ENCODE results near the gene MIOS. TPM values are rescaled to one million over a fixed set of nuclear protein-coding genes. Genes with fewer than 3 reads are reported as not detected.

MIOS gene
- total RNA-seq, 4 donors from 2014 or later = 8.4 to 41.9 (median 26.1) TPM

- TF ChIP-seq POLR2AphosphoS5 (IDR thresholded peaks at IDR 0.05) = no peak
- TF ChIP-seq POLR2A (IDR thresholded peaks at IDR 0.05) = no peak
- no peak for TF ChIP-seq EP300 (IDR thresholded peaks at IDR 0.05; ENCODE audit: low read depth)
- no peak for TF ChIP-seq CTCF (IDR thresholded peaks at IDR 0.05)
- in situ Hi-C loops (cut with MboI; ENCODE audit: low pct_ligation_motif_present in 1 of 4, low pct_unique_long_range_greater_than_20kb in 1 of 4, low sequenced_read_pairs in 3 of 4) = loop anchor here in 3 of 4 donors (5.0 to 10.0 kb wide), 4 partner anchors 102 to 432 kb away; no protein-coding TSS in a partner anchor
- H3K4me1 ChIP-seq = peaks cover 0 to 4% (median 0%) of the 10 kb centered on the region in 4 donors
- no peak for DNase-seq
- no peaks in the 10 kb centered on the region for H3K9me3 ChIP-seq
- WGBS, 2 donors (ENCODE audit: low coverage in 1 of 2) = 52 to 62% methylated on average over 4 to 5 of the region's 5 CpGs
- intact Hi-C loops (cut with DNase I; ENCODE audit: low total_unique reads) = no loop called here
- no peak overlapping the region for H3K4me3 ChIP-seq
- no peaks in the 10 kb centered on the region for H3K36me3 ChIP-seq
- no peaks in the 10 kb centered on the region for H3K27me3 ChIP-seq
- no peak overlapping the region for H3K27ac ChIP-seq
These were observed 30.2 kb upstream of the MIOS start for GRCh38 chr7:7536396-7537019.

- no peak overlapping the region for H3K4me3 ChIP-seq
- no peak for DNase-seq
- H3K36me3 ChIP-seq = no peaks in the 10 kb centered on the region
- no peaks in the 10 kb centered on the region for H3K27me3 ChIP-seq
- TF ChIP-seq EP300 (IDR thresholded peaks at IDR 0.05; ENCODE audit: low read depth) = no peak
- TF ChIP-seq POLR2AphosphoS5 (IDR thresholded peaks at IDR 0.05) = no peak
- TF ChIP-seq POLR2A (IDR thresholded peaks at IDR 0.05) = no peak
- TF ChIP-seq CTCF (IDR thresholded peaks at IDR 0.05) = no peak
- in situ Hi-C loops (cut with MboI; ENCODE audit: low pct_ligation_motif_present in 1 of 4, low pct_unique_long_range_greater_than_20kb in 1 of 4, low sequenced_read_pairs in 3 of 4) = loop anchor here in 3 of 4 donors (5.0 to 10.0 kb wide), 4 partner anchors 103 to 433 kb away; no protein-coding TSS in a partner anchor
- H3K9me3 ChIP-seq = no peaks in the 10 kb centered on the region
- no peak overlapping the region for H3K27ac ChIP-seq
- H3K4me1 ChIP-seq = peaks cover 0 to 8% (median 0%) of the 10 kb centered on the region in 4 donors
- 90 to 93% methylated on average over 2 of the region's 2 CpGs for WGBS, 2 donors (ENCODE audit: low coverage in 1 of 2)
- intact Hi-C loops (cut with DNase I; ENCODE audit: low total_unique reads) = no loop called here
These were observed 29.0 kb upstream of the MIOS start for GRCh38 chr7:7537711-7538110.

- H3K27me3 ChIP-seq = no peaks in the 10 kb centered on the region
- H3K27ac ChIP-seq = no peak overlapping the region
- no peak for DNase-seq
- intact Hi-C loops (cut with DNase I; ENCODE audit: low total_unique reads) (no loop called here), in situ Hi-C loops (cut with MboI; ENCODE audit: low pct_ligation_motif_present in 1 of 4, low pct_unique_long_range_greater_than_20kb in 1 of 4, low sequenced_read_pairs in 3 of 4) (loop anchor here in 3 of 4 donors (5.0 to 10.0 kb wide), 4 partner anchors 104 to 434 kb away; no protein-coding TSS in a partner anchor)
- TF ChIP-seq POLR2AphosphoS5 (IDR thresholded peaks at IDR 0.05) (no peak), POLR2A (IDR thresholded peaks at IDR 0.05) (no peak), CTCF (IDR thresholded peaks at IDR 0.05) (no peak), EP300 (IDR thresholded peaks at IDR 0.05; ENCODE audit: low read depth) (no peak)
- H3K9me3 ChIP-seq = no peaks in the 10 kb centered on the region
- H3K36me3 ChIP-seq = no peaks in the 10 kb centered on the region
- 72 to 73% methylated on average over 4 of the region's 4 CpGs for WGBS, 2 donors (ENCODE audit: low coverage in 1 of 2)
- H3K4me3 ChIP-seq = no peak overlapping the region
- peaks cover 0 to 8% (median 0%) of the 10 kb centered on the region in 4 donors for H3K4me1 ChIP-seq
These were observed 27.5 kb upstream of the MIOS start for GRCh38 chr7:7539152-7539551.

- WGBS, 2 donors (ENCODE audit: low coverage in 1 of 2) = 87 to 92% methylated on average over 4 of the region's 4 CpGs
- TF ChIP-seq EP300 (IDR thresholded peaks at IDR 0.05; ENCODE audit: low read depth) (no peak), CTCF (IDR thresholded peaks at IDR 0.05) (no peak), POLR2AphosphoS5 (IDR thresholded peaks at IDR 0.05) (no peak), POLR2A (IDR thresholded peaks at IDR 0.05) (no peak)
- Histone ChIP-seq H3K36me3 (no peaks in the 10 kb centered on the region), H3K27ac (no peak overlapping the region), H3K27me3 (no peaks in the 10 kb centered on the region), H3K4me3 (no peak overlapping the region), H3K9me3 (no peaks in the 10 kb centered on the region), H3K4me1 (peaks cover 0 to 8% (median 0%) of the 10 kb centered on the region in 4 donors)
- DNase-seq = no peak
- in situ Hi-C loops (cut with MboI; ENCODE audit: low pct_ligation_motif_present in 1 of 4, low pct_unique_long_range_greater_than_20kb in 1 of 4, low sequenced_read_pairs in 3 of 4) (loop anchor here (5.0 to 10.0 kb wide), 6 partner anchors 105 to 437 kb away; no protein-coding TSS in a partner anchor), intact Hi-C loops (cut with DNase I; ENCODE audit: low total_unique reads) (no loop called here)
These were observed 27.0 kb upstream of the MIOS start for GRCh38 chr7:7539711-7540110.
